Measurements from ENCODE around the gene NPHS1. TPM values are rescaled to one million over a fixed set of nuclear protein-coding genes. Genes with fewer than 3 reads are reported as not detected.

NPHS1 gene
- total and polyA plus RNA-seq, 4 donors, result under 0.01 TPM; not detected in 3

DNA sequence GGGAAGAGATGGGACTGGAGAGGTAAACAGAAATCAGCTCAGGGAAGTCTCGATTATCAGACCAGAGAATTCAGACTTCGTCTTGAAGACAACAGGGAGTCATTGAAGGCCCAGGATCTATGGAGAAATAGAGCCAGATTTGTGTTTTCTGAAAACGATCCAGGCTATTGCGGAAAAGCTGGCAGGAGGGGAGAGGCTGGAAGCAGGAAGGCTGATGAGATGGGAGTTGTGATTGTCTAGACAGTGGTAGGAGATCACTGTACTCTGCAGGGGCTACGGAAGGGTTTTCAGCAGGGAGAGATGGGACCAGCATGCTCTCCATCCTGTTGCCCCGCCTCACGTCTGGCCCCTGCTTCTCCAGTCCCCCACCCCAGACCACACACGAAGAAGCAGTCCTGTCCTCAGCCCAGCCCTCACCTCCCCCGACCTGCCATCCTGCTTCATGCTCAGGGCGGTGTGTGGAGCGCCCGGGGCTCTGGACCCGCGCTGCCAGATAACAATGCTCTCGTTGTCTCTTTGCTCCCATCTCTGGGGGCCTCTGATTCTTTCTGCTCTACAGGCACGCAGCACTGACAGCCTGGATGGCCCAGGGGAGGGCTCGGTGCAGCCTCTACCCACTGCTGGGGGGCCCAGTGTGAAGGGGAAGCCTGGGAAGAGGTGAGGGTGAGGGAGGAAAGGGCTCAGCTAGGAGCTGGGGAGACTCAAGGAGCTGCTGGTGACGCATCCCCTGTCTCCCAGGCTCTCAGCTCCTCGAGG, 75.0 kb downstream of the NPHS1 start:
- Histone ChIP-seq H3K36me3 (ENCODE audit: control insufficient read depth in 4 of 4, insufficient read depth in 3 of 4, low read depth in 1 of 4, low read length in 3 of 4) (peaks cover 0 to 1% (median 0%) of the 10 kb centered on the region in 4 donors), H3K9ac (ENCODE audit: low read depth in 1 of 2, low read length in 2 of 2) (no peak overlapping the region), H3K27ac (ENCODE audit: low read depth in 1 of 2, low read length in 2 of 2) (no peak overlapping the region), H3K4me1 (ENCODE audit: control insufficient read depth in 4 of 4, insufficient read depth in 4 of 4, low read length in 3 of 4) (peaks cover 0 to 5% (median 4%) of the 10 kb centered on the region in 4 donors), H3K4me3 (ENCODE audit: low read depth in 1 of 3, low read length in 3 of 3) (no peak overlapping the region), H3K9me3 (ENCODE audit: control insufficient read depth in 4 of 4, low read length in 3 of 4) (no peaks in the 10 kb centered on the region), H3K27me3 (ENCODE audit: control insufficient read depth in 4 of 4, insufficient read depth in 4 of 4, low read length in 3 of 4) (no peaks in the 10 kb centered on the region)
- WGBS, result 83% methylated on average over 19 of the region's 19 CpGs
- no peak for DNase-seq (ENCODE audit: low spot score)
- no peak for TF ChIP-seq EGR1 (IDR thresholded peaks at IDR 0.05; ENCODE audit: low read depth in 2 of 2)
- no peak for TF ChIP-seq HNF4G (IDR thresholded peaks at IDR 0.05)
- TF ChIP-seq HNF4A (conservative IDR thresholded peaks at IDR 0.05), result no peak
- TF ChIP-seq FOXA2 (IDR thresholded peaks at IDR 0.05), result no peak
- no peak for TF ChIP-seq JUND (IDR thresholded peaks at IDR 0.05)
- no peak for TF ChIP-seq GABPA (IDR thresholded peaks at IDR 0.05 in 1 of 2, conservative IDR thresholded peaks at IDR 0.05 in 1 of 2)
- TF ChIP-seq, protein P1, sequence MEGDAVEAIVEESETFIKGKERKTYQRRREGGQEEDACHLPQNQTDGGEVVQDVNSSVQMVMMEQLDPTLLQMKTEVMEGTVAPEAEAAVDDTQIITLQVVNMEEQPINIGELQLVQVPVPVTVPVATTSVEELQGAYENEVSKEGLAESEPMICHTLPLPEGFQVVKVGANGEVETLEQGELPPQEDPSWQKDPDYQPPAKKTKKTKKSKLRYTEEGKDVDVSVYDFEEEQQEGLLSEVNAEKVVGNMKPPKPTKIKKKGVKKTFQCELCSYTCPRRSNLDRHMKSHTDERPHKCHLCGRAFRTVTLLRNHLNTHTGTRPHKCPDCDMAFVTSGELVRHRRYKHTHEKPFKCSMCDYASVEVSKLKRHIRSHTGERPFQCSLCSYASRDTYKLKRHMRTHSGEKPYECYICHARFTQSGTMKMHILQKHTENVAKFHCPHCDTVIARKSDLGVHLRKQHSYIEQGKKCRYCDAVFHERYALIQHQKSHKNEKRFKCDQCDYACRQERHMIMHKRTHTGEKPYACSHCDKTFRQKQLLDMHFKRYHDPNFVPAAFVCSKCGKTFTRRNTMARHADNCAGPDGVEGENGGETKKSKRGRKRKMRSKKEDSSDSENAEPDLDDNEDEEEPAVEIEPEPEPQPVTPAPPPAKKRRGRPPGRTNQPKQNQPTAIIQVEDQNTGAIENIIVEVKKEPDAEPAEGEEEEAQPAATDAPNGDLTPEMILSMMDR (IDR thresholded peaks at IDR 0.05; ENCODE audit: low read depth, low read length, missing input control), result no peak
- no peak for TF ChIP-seq YY1 (IDR thresholded peaks at IDR 0.05)
- TF ChIP-seq, protein P2, sequence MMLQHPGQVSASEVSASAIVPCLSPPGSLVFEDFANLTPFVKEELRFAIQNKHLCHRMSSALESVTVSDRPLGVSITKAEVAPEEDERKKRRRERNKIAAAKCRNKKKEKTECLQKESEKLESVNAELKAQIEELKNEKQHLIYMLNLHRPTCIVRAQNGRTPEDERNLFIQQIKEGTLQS (IDR thresholded peaks at IDR 0.05), result no peak
- TF ChIP-seq RXRA (IDR thresholded peaks at IDR 0.05), result no peak

DNA sequence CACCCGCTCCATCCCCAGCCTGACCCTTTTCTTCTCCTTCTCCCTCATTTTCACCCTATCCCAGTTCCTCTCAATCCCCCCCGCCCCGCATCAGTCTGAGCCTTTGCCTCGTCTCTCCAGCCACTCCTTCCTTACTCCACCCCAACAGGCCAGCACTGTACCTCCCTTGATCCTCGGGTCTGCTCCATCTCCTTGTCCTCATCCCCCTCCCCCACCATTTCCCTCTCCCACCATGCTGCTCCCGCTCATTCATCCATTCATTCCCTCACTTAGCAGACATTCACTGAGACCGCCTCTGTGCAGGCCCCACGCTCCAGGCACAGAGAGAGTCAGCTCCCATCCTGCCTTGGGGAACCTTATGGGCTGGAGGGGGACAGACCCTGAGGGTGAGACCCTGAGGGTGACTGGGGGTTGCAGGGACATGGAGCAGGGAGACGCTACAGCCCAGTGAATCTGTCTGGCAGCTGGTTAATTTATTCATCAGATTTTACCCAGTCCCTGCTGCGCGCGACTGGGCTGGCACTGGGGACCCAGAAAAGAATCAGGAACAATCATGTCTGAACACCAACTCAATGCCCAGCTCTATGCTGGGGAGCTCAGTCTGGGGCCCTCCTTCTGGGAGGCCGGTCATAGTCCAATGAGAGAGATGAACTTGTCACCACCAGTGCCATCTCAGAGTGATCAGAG, 76.1 kb downstream of the NPHS1 start:
- peaks cover 0 to 1% (median 0%) of the 10 kb centered on the region in 4 donors for H3K36me3 ChIP-seq (ENCODE audit: control insufficient read depth in 4 of 4, insufficient read depth in 3 of 4, low read depth in 1 of 4, low read length in 3 of 4)
- peak overlapping the region in 1 of 3 donors; percentile 85 for H3K4me3 ChIP-seq (ENCODE audit: low read depth in 1 of 3, low read length in 3 of 3)
- no peaks in the 10 kb centered on the region for H3K9me3 ChIP-seq (ENCODE audit: control insufficient read depth in 4 of 4, low read length in 3 of 4)
- 78% methylated on average over 13 of the region's 13 CpGs for WGBS
- no peak for DNase-seq (ENCODE audit: low spot score)
- peaks cover 0 to 5% (median 4%) of the 10 kb centered on the region in 4 donors for H3K4me1 ChIP-seq (ENCODE audit: control insufficient read depth in 4 of 4, insufficient read depth in 4 of 4, low read length in 3 of 4)
- H3K27ac ChIP-seq (ENCODE audit: low read depth in 1 of 2, low read length in 2 of 2), result no peak overlapping the region
- H3K27me3 ChIP-seq (ENCODE audit: control insufficient read depth in 4 of 4, insufficient read depth in 4 of 4, low read length in 3 of 4), result no peaks in the 10 kb centered on the region
- TF ChIP-seq, protein P1 (IDR thresholded peaks at IDR 0.05; ENCODE audit: low read depth, low read length, missing input control), result no peak
- no peak for TF ChIP-seq JUND (IDR thresholded peaks at IDR 0.05)
- TF ChIP-seq, protein P3, sequence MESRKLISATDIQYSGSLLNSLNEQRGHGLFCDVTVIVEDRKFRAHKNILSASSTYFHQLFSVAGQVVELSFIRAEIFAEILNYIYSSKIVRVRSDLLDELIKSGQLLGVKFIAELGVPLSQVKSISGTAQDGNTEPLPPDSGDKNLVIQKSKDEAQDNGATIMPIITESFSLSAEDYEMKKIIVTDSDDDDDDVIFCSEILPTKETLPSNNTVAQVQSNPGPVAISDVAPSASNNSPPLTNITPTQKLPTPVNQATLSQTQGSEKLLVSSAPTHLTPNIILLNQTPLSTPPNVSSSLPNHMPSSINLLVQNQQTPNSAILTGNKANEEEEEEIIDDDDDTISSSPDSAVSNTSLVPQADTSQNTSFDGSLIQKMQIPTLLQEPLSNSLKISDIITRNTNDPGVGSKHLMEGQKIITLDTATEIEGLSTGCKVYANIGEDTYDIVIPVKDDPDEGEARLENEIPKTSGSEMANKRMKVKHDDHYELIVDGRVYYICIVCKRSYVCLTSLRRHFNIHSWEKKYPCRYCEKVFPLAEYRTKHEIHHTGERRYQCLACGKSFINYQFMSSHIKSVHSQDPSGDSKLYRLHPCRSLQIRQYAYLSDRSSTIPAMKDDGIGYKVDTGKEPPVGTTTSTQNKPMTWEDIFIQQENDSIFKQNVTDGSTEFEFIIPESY (IDR thresholded peaks at IDR 0.05), result no peak
- no peak for TF ChIP-seq MAX (IDR thresholded peaks at IDR 0.05)
- TF ChIP-seq HNF4G (IDR thresholded peaks at IDR 0.05), result no peak
- TF ChIP-seq HNF4A (conservative IDR thresholded peaks at IDR 0.05), result no peak
- TF ChIP-seq FOXA2 (IDR thresholded peaks at IDR 0.05), result no peak
- no peak for TF ChIP-seq YY1 (IDR thresholded peaks at IDR 0.05)
- TF ChIP-seq SP1 (IDR thresholded peaks at IDR 0.05), result no peak
- TF ChIP-seq GABPA (IDR thresholded peaks at IDR 0.05 in 1 of 2, conservative IDR thresholded peaks at IDR 0.05 in 1 of 2), result no peak
- TF ChIP-seq, protein P4, sequence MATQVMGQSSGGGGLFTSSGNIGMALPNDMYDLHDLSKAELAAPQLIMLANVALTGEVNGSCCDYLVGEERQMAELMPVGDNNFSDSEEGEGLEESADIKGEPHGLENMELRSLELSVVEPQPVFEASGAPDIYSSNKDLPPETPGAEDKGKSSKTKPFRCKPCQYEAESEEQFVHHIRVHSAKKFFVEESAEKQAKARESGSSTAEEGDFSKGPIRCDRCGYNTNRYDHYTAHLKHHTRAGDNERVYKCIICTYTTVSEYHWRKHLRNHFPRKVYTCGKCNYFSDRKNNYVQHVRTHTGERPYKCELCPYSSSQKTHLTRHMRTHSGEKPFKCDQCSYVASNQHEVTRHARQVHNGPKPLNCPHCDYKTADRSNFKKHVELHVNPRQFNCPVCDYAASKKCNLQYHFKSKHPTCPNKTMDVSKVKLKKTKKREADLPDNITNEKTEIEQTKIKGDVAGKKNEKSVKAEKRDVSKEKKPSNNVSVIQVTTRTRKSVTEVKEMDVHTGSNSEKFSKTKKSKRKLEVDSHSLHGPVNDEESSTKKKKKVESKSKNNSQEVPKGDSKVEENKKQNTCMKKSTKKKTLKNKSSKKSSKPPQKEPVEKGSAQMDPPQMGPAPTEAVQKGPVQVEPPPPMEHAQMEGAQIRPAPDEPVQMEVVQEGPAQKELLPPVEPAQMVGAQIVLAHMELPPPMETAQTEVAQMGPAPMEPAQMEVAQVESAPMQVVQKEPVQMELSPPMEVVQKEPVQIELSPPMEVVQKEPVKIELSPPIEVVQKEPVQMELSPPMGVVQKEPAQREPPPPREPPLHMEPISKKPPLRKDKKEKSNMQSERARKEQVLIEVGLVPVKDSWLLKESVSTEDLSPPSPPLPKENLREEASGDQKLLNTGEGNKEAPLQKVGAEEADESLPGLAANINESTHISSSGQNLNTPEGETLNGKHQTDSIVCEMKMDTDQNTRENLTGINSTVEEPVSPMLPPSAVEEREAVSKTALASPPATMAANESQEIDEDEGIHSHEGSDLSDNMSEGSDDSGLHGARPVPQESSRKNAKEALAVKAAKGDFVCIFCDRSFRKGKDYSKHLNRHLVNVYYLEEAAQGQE (IDR thresholded peaks at IDR 0.05), result no peak
- TF ChIP-seq EGR1 (IDR thresholded peaks at IDR 0.05; ENCODE audit: low read depth in 2 of 2), result no peak
- no peak overlapping the region for H3K9ac ChIP-seq (ENCODE audit: low read depth in 1 of 2, low read length in 2 of 2)

Measured in liver (tissue), 9 donors.